H9 (cell line): ENCODE results near the gene TTC28. TPM values are rescaled to one million over a fixed set of nuclear protein-coding genes. Genes with fewer than 3 reads are reported as not detected.

Source experiments
- DNase-seq: peaks from one replicate; pipeline ENCODE4 v3.0.0-alpha.2; 2017
- H2AFZ ChIP-seq: one replicate; pipeline ENCODE4 v1.6.1; 2013; ENCODE audit warnings: mild to moderate bottlenecking, low read length, control low read depth, moderate library complexity
- H2AK5ac ChIP-seq: 2 replicates; pipeline ENCODE4 v1.6.1; 2013; ENCODE audit warnings: low read length, control low read depth, mixed read lengths; ENCODE audit not compliant: insufficient read length
- H2BK120ac ChIP-seq: one replicate; pipeline ENCODE4 v1.6.1; 2013; ENCODE audit warnings: low read depth, mild to moderate bottlenecking, low read length, control low read depth, inconsistent platforms; ENCODE audit not compliant: poor library complexity, severe bottlenecking
- H2BK12ac ChIP-seq: 2 replicates; pipeline ENCODE4 v1.6.1; 2013; ENCODE audit warnings: low read length, control low read depth, mixed read lengths, low read depth; ENCODE audit not compliant: insufficient read length
- H2BK15ac ChIP-seq: 2 replicates; pipeline ENCODE4 v1.6.1; 2013; ENCODE audit warnings: low read depth, low read length, control low read depth
- H2BK20ac ChIP-seq: one replicate; pipeline ENCODE4 v1.6.1; 2013; ENCODE audit warnings: low read depth, mild to moderate bottlenecking, low read length, control low read depth, inconsistent platforms; ENCODE audit not compliant: poor library complexity, severe bottlenecking
- H2BK5ac ChIP-seq: 2 replicates; pipeline ENCODE4 v1.6.1; 2013; ENCODE audit warnings: low read length, control low read depth, mixed read lengths; ENCODE audit not compliant: insufficient read length
- H3K14ac ChIP-seq: 2 replicates; pipeline ENCODE4 v1.6.1; 2013; ENCODE audit warnings: low read length, control low read depth; ENCODE audit not compliant: insufficient read depth
- H3K18ac ChIP-seq: 2 replicates; pipeline ENCODE4 v1.6.1; 2013; ENCODE audit warnings: low read depth, mild to moderate bottlenecking, mixed read lengths, low read length, control low read depth; ENCODE audit not compliant: insufficient read length
- H3K23ac ChIP-seq: 2 replicates; pipeline ENCODE4 v1.6.1; 2013; ENCODE audit warnings: low read length, control low read depth, mixed read lengths, low read depth; ENCODE audit not compliant: insufficient read length
- H3K23me2 ChIP-seq: 2 replicates; pipeline ENCODE4 v1.6.1; 2013; ENCODE audit warnings: low read depth, mild to moderate bottlenecking, mixed read lengths, low read length, control low read depth; ENCODE audit not compliant: insufficient read length, poor library complexity, severe bottlenecking
- H3K27ac ChIP-seq: 2 replicates; pipeline ENCODE4 v1.5.1; 2013; ENCODE audit warnings: low read length, control low read depth, mixed read lengths, low read depth; ENCODE audit not compliant: insufficient read length
- H3K27me3 ChIP-seq: 2 replicates; pipeline ENCODE4 v1.6.1; 2013; ENCODE audit warnings: low read length, control low read depth, inconsistent platforms; ENCODE audit not compliant: insufficient read depth
- H3K4ac ChIP-seq: 2 replicates; pipeline ENCODE4 v1.6.1; 2013; ENCODE audit warnings: low read depth, mild to moderate bottlenecking, control low read depth, inconsistent platforms, low read length, moderate library complexity
- H3K4me1 ChIP-seq: 2 replicates; pipeline ENCODE4 v1.6.1; 2013; ENCODE audit warnings: low read length, control low read depth, inconsistent platforms; ENCODE audit not compliant: insufficient read depth
- H3K4me2 ChIP-seq: 2 replicates; pipeline ENCODE4 v1.6.1; 2013; ENCODE audit warnings: low read length, control low read depth, mixed read lengths; ENCODE audit not compliant: insufficient read length, insufficient read depth
- H3K56ac ChIP-seq: 2 replicates; pipeline ENCODE4 v1.6.1; 2013; ENCODE audit warnings: low read depth, mild to moderate bottlenecking, mixed read lengths, low read length, control low read depth; ENCODE audit not compliant: insufficient read length
- H3K79me1 ChIP-seq: 2 replicates; pipeline ENCODE4 v1.6.1; 2013; ENCODE audit warnings: low read depth, mild to moderate bottlenecking, moderate library complexity, low read length, control low read depth, inconsistent platforms; ENCODE audit not compliant: insufficient read depth, poor library complexity, severe bottlenecking
- H3K79me2 ChIP-seq: 2 replicates; pipeline ENCODE4 v1.6.1; 2013; ENCODE audit warnings: low read length, control low read depth, inconsistent platforms; ENCODE audit not compliant: insufficient read depth
- H3K9ac ChIP-seq: 2 replicates; pipeline ENCODE4 v1.6.1; 2013; ENCODE audit warnings: low read length, control low read depth, mixed read lengths; ENCODE audit not compliant: insufficient read length; ENCODE audit errors: extremely low read depth
- H3K9me3 ChIP-seq: one replicate; pipeline ENCODE4 v1.6.1; 2013; ENCODE audit warnings: low read depth, low read length, inconsistent platforms; ENCODE audit not compliant: control insufficient read depth
- H3T11ph ChIP-seq: one replicate; pipeline ENCODE4 v1.6.1; 2013; ENCODE audit warnings: mild to moderate bottlenecking, low read length, control low read depth, inconsistent platforms
- H4K20me1 ChIP-seq: one replicate; pipeline ENCODE4 v1.6.1; 2013; ENCODE audit not compliant: control insufficient read depth, insufficient read length, insufficient read depth
- H4K5ac ChIP-seq: 2 replicates; pipeline ENCODE4 v1.6.1; 2013; ENCODE audit warnings: low read depth, mild to moderate bottlenecking, mixed read lengths, low read length, control low read depth; ENCODE audit not compliant: insufficient read length
- H4K8ac ChIP-seq: replicated peaks from 2 replicates; pipeline ENCODE4 v1.6.1; 2013; ENCODE audit warnings: low read length, control low read depth, mixed read lengths, low read depth; ENCODE audit not compliant: insufficient read length
- H4K91ac ChIP-seq: 2 replicates; pipeline ENCODE4 v1.6.1; 2013; ENCODE audit warnings: low read depth, mild to moderate bottlenecking, moderate library complexity, mixed read lengths, low read length, control low read depth; ENCODE audit not compliant: insufficient read length
- H3K27ac Mint-ChIP-seq, 3 experiments: 2 replicates in 2 of 3; 3 replicates in 1 of 3; pipeline ENCODE4 v1.8.0; 2020 to 2021; ENCODE audit warnings: mixed read lengths in 3 of 3, mild to moderate bottlenecking in 1 of 3, moderate library complexity in 1 of 3
- H3K27me3 Mint-ChIP-seq: 2 replicates; pipeline ENCODE4 v1.8.0; 2021; ENCODE audit warnings: low read depth, mild to moderate bottlenecking, moderate library complexity, mixed read lengths
- H3K36me3 Mint-ChIP-seq, 3 experiments: 2 replicates in 2 of 3; 3 replicates in 1 of 3; pipeline ENCODE4 v1.8.0; 2020 to 2021; ENCODE audit warnings: low read depth in 3 of 3, mixed read lengths in 3 of 3; ENCODE audit not compliant: insufficient read depth in 1 of 3
- H3K4me1 Mint-ChIP-seq, 2 experiments: 2 replicates each; pipeline ENCODE4 v1.8.0; 2020; ENCODE audit warnings: mixed read lengths in 2 of 2
- H3K4me3 Mint-ChIP-seq, 2 experiments: 2 replicates in 1 of 2; 3 replicates in 1 of 2; pipeline ENCODE4 v1.8.0; 2020 to 2021; ENCODE audit warnings: mild to moderate bottlenecking in 2 of 2, mixed read lengths in 2 of 2, moderate library complexity in 1 of 2
- H3K9me3 Mint-ChIP-seq, 2 experiments: 2 replicates in 1 of 2; 3 replicates in 1 of 2; pipeline ENCODE4 v1.8.0; 2020; ENCODE audit warnings: mild to moderate bottlenecking in 2 of 2, mixed read lengths in 2 of 2, moderate library complexity in 1 of 2
- CTCF ChIP-seq: fragments of 200-600 bp; sonication (generic); conservative IDR thresholded peaks from 3 replicates; pipeline ENCODE4 v1.8.0; 2021; ENCODE audit warnings: antibody characterized with exemption, mild to moderate bottlenecking
- WGBS: extraction: QIAGEN DNeasy Blood & Tissue Kit; methylation state at CpG from one replicate; pipeline ENCODE4 v1.1.7; 2013; ENCODE audit warnings: missing lambda C conversion rate, low lambda C conversion rate, mixed read lengths; ENCODE audit not compliant: insufficient read length; ENCODE audit errors: extremely low coverage; 5-methylcytosine and 5-hydroxymethylcytosine counted together
- total RNA-seq: library from RNA; stranded (reverse); gene quantifications from 2 replicates; pipeline ENCODE4 v1.2.1, GENCODE V29; 2021

TTC28 gene
- total RNA-seq, 1 experiment from 2014 or later: 13.6 TPM

GRCh38 chr22:28716686-28717085 is 37.0 kb upstream of the TTC28 start:
- H3K14ac ChIP-seq: no peak overlapping the region
- no peaks in the 10 kb centered on the region for H3K79me2 ChIP-seq
- no peak overlapping the region for H3K18ac ChIP-seq
- H2BK120ac ChIP-seq: no peak overlapping the region
- H3K27ac ChIP-seq: no peak overlapping the region
- H3K9ac ChIP-seq: no peak overlapping the region
- no peak overlapping the region for H2BK5ac ChIP-seq
- H3K27me3 ChIP-seq: no peaks in the 10 kb centered on the region
- no peak overlapping the region for H4K5ac ChIP-seq
- Mint-ChIP-seq H3K27me3 (no peaks in the 10 kb centered on the region), H3K4me1 (peaks cover 0 to 2% of the 10 kb centered on the region in 2 experiments; a peak in 2 of 4 replicates), H3K9me3 (no peaks in the 10 kb centered on the region), H3K27ac (no peak overlapping the region), H3K36me3 (peaks cover 34 to 66% (median 52%) of the 10 kb centered on the region in 3 experiments), H3K4me3 (no peak overlapping the region)
- no peak for DNase-seq
- no peak overlapping the region for H2BK15ac ChIP-seq
- H3K56ac ChIP-seq: no peak overlapping the region
- no peak for TF ChIP-seq CTCF
- H2BK12ac ChIP-seq: no peak overlapping the region
- H4K8ac ChIP-seq: no peak overlapping the region
- H3K4me1 ChIP-seq: no peaks in the 10 kb centered on the region
- WGBS: no CpG with 5 or more reads among the region's 3 CpGs
- H3T11ph ChIP-seq: no peak overlapping the region
- H4K91ac ChIP-seq: no peak overlapping the region
- peaks cover 3% of the 10 kb centered on the region for H3K79me1 ChIP-seq
- no peak overlapping the region for H2AK5ac ChIP-seq
- no peaks in the 10 kb centered on the region for H3K9me3 ChIP-seq
- no peak overlapping the region for H3K4ac ChIP-seq
- no peak overlapping the region for H2BK20ac ChIP-seq
- H2AFZ ChIP-seq: no peak overlapping the region
- H4K20me1 ChIP-seq: no peaks in the 10 kb centered on the region
- H3K23me2 ChIP-seq: no peaks in the 10 kb centered on the region
- H3K23ac ChIP-seq: no peak overlapping the region
- no peak overlapping the region for H3K4me2 ChIP-seq
